NCI-H146 treated with DMSO at 0.1 percent for 48 hours (cell line): ENCODE results near the gene ROR2.
"Not testable (repeated sequence)": the region's sequence is repeated elsewhere in the genome, so short reads cannot be mapped to it uniquely, and the experiment has no call there.

Source experiments
- DNase-seq: peaks from one replicate; lab custom pipeline; 2025; ENCODE audit not compliant: unreplicated experiment; lab: John Stamatoyannopoulos, UW

ROR2 gene

DNA sequence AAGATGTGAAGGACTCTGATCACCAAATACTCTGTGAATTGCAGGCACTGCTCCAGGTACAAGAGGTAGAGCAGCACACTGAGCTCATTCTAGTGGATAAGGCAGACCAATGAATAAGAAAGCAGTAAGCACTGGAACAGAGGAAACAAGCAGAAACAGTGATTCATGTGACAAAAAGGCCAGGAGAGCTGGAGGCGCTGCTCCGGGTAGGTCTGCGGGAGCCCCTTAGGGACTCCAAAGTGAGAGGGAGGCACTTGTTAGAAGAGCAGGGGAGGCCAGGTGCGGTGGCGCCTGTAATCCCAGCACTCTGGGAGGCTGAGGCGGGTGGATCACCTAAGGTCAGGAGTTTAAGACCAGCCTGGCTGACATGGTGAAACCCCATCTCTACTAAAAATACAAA lies 294.8 kb downstream of the ROR2 start:
- no peak for DNase-seq

DNA sequence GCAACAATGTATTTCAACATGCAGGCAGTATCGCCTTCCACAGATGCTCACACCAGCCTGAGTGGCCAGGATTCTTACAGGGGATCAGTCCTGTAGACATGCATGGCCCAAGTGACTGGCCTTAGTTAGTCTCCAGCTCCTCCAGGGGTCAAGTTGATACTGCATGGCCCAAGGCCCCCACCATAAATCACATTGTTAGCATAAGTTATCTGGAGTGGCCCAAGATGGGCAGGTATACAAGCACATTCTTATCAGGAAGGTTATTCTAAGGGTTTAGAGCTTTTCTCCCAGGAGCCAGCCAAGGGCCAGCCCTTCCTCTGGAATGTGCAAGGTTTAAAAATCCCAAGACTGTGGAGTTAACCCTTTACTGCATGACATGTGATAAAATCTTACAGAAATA lies 295.5 kb downstream of the ROR2 start:
- DNase-seq: no peak

DNA sequence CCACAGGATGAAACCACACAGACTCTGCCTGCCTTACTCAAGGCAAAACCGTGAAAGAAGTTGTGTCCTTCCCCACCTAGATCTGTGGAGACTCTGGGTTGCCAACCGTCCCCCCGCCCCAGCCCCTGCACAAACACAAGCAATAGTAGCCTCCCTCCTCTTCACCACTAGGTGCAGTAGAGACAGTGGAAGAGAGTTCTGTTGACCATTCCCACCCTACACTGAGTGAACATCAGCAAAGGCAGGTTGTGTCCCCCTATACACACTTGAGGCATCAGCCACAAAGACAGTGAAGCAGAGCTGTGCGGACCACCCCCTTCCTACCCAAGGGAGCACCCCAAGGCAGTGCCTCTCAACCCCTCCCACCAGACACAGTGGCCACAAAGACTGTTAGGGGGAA lies 302.7 kb downstream of the ROR2 start:
- no peak for DNase-seq

DNA sequence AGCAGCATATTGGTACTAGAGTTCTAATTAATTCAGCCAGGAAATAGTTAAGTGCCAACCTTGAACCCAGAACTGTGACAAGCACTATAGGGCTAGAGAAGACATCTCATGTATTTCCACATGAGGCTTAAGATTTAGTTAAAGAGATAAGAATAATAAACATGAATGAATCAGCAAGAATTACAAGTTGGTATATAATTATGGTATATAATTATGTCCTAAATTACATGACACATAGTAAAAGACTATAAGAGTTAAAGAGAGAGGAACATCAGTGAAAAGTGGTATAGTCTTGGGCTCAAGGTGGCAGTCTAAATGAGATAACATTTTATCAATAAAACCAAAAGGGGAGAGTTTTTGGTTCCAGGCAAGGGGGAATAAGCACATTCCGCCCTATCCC lies 303.3 kb downstream of the ROR2 start:
- no peak for DNase-seq

DNA sequence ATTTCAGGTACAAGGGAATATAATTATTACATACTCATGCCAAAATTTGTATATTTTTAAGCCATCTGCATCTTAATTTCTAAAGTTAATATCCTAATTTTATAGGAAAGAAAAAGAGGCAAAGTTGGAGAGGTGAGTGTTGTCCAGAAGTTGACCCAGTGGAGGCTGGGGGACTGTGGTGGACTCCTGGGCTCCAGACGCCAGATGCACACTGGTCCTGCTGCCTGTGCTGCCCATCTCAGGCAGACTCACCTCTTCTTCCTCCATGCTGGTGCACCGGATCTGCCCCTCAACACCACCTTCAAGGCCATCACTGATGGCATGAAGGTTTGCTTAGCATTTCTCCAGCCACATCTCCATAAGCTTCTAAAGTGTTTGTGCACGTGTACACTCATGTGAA lies 305.6 kb downstream of the ROR2 start:
- DNase-seq: no peak

DNA sequence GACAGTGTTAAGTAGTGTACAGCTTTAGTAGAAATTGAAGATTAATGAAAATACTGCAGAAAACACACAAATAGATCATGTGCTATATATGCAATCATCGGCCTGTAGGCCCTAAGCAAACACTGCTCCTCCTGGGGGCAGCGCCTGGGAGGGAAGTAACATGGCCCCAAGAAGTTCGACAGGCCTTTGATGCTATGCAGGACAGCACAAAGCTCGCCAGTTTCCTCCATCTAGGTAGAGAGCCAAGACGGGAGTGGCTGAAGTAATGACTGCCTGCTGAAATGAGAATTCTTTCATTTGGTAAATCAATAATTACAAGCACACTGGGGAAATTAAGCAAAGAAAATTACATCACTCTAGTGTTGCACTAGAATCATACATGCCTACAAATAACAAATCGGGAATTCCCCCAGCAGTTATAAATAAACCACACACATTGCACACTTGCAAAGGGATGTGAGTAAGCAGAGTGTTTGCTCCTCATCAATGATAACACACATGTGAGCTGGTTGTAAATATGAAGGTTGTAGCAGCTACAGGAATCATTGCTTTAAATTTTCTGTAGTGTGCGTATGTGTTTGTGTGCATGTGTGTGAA lies 306.4 kb downstream of the ROR2 start:
- no peak for DNase-seq

DNA sequence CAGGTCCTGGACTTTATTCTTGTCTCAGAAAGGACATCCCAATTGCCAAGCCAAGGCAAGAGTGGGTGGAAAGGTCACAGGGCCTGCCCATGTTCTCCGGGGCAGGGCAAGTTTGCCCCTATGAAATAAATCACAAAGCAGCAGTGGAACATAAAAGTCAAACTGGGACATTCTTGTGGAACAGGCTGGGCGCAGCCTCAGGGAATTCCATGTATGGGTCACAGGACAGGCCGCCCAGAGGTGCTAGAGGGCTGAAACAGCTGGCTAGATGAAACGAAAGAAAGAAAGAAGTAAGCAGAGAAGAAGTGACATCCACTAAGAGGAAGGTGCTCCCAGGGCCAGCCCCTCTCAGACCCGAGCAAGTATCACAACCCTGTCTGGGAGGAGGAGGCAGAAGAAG lies 307.3 kb downstream of the ROR2 start:
- no peak for DNase-seq

DNA sequence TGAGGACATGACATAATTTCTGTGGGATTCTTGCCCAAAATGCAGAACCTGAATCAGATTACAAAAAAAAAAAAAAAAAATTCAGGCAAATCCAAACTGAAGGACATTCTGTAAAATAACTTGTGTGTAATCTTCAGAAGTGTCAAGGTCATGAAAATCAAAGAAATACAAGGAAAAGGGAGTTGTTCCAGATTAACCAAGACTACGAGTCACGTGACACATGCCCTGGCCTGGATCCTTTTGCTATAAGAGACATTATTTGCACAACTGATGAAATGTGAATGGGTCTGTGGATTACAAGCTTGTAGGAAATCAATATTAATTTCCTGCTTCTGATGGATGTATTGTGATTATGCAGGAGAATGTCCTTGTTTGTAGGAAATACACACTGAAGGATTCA lies 309.6 kb downstream of the ROR2 start:
- no peak for DNase-seq

DNA sequence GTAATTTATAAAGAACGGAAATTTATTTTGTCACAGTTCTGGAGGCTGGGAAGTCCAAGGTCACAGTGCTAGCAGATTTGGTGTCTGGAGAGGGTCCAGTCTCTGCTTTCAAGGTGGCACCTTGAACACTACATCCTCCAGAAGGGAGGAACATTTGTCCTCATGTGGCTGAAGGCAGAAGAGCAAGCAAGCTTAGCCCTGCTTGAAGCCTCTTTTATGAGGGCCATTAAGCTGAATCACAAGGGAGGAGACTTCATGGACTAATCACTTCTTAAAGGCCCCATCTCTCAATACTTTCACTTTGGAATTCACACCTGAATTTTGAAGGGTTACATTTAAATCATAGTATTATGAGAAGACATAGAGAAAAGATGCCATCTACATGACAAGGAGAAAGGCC lies 311.0 kb downstream of the ROR2 start:
- no peak for DNase-seq

DNA sequence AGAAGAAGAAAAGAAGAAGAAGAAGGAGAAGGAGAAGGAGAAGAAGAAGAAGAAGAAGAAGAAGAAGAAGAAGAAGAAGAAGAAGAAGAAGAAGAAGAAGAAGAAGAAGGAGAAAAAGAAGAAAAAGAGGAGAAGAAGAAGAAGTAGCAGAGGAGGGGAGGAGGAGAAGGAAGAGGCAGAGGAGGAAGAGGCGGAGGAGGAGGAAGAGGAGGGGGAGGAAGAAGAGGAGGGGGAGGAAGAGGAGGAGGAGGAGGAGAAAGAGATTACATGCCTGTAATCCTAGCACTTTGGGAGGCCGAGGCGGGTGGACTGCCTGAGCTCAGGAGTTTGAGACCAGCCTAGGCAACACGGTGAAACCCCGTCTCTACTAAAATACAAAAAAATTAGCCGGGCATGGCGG lies 315.2 kb downstream of the ROR2 start:
- not testable (repeated sequence) for DNase-seq

DNA sequence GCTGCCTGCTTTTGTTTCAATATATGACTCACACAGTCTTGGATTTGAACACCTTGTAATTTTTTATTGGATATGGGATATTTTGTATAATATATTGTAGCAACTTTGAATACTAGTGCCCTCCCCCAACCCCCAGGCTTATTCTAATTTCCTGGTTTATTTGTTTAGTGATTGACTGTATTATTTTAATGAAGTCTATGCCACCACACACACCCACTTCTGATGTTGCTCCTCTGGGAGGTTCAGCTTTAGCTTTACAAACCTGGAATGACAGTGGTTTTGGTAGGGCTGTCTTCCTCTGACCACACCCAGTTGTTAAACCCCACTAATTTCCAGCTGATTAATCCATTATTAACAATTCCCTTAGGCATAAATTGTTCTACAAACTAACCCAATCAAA lies 320.3 kb downstream of the ROR2 start:
- no peak for DNase-seq

DNA sequence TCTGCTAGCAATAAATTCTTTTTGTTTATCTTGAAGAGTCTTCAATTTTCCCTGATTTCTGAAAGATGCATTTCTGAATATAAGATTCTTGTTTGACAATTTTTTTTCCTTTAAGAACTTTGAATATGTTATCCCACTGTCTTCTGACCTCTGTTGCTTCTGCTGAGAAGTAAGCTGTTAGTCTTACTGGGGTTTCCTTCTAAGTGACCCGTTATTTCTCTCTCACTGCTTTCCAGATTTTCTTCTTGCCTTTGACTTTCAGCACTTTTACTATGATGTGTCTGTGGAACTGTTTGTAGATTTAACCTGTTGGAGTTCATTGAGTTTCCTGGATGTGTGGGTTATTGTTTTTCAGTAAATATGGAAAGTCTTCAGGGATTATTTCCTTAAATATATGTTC lies 321.1 kb downstream of the ROR2 start:
- DNase-seq: no peak

DNA sequence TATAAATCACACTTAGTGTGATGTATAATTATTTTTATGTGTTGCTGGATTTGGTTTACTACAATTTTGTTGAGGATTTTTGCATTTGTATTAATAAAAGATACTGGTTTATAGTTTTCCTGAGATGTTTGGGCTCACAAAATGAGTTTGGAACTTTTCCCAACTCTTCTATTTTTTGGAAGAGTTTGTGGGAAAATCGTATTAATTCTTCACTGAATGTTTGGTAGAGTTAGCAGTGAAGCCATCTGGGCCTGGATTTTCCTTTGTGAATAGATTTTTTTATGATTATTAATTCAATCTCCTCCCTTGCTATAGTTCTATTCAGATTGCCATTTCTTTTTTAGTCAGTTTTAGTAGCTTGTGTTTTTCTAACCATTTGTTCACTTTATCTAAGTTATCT lies 324.7 kb downstream of the ROR2 start:
- no peak for DNase-seq

DNA sequence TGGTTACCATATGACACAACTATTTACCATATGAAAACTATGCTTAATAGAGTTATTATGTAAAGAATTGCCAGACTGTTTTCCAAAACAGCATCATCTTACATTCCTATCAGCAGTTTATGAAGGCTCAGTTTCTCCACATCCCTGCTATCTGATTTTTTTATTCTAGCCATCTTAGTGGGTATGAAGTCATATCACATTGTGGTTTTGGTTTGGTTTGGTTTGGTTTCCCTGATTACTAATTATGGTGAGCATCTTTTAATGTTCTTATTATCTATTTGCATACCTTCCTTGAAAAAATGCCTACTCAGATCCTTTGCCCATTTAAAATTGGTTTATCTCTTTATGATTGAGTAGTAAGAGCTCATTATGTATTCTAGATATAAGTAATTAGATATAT lies 327.0 kb downstream of the ROR2 start:
- no peak for DNase-seq

DNA sequence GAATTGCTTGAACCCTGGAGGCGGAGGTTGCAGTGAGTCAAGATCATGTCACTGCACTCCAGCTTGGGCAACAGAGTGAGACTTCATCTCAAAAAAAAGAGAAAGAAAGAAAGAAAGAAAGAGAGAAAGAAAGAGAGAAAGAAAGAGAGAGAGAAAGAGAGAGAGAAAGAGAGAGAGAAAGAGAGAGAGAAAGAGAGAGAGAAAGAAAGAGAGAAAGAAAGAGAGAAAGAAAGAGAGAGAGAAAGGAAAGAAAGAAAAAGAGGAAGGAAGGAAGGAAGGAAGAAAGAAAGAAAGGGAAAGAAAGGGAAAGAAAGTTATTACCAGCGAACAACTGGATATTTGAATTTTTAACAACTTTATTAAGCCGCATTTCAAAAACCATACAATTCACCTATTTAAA lies 327.9 kb downstream of the ROR2 start:
- DNase-seq: not testable (repeated sequence)

DNA sequence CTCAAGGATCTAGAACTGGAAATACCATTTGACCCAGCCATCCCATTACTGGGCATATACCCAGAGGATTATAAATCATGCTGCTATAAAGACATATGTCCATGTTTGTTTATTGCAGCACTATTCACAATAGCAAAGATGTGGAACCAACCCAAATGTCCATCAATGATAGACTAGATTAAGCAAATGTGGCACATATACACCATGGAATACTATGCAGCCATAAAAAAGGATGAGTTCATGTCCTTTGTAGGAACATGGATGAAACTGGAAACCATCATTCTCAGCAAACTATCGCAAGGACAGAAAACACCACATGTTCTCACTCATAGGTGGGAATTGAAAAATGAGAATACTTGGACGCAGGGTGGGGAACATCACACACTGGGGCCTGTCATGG lies 336.0 kb downstream of the ROR2 start:
- DNase-seq: not testable (repeated sequence)

DNA sequence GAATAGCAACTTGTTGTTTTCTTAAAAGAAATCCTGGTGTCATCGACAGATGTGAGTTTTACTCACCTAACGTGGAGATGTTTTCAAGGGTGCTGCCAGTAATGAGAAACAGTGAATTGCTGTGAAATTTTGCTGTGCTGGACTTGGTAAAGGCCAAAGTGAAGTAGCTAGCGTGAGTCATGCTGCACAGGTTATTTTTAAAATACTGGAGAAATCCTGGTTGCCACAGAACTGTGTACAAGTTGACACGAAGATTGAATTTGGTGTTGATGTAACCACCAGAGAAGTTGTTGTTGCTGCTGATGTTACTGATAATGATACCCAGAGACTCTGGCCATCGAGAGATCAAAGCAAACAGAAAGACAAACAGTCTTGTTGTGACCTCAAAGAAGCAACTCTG lies 338.4 kb downstream of the ROR2 start:
- DNase-seq: no peak

DNA sequence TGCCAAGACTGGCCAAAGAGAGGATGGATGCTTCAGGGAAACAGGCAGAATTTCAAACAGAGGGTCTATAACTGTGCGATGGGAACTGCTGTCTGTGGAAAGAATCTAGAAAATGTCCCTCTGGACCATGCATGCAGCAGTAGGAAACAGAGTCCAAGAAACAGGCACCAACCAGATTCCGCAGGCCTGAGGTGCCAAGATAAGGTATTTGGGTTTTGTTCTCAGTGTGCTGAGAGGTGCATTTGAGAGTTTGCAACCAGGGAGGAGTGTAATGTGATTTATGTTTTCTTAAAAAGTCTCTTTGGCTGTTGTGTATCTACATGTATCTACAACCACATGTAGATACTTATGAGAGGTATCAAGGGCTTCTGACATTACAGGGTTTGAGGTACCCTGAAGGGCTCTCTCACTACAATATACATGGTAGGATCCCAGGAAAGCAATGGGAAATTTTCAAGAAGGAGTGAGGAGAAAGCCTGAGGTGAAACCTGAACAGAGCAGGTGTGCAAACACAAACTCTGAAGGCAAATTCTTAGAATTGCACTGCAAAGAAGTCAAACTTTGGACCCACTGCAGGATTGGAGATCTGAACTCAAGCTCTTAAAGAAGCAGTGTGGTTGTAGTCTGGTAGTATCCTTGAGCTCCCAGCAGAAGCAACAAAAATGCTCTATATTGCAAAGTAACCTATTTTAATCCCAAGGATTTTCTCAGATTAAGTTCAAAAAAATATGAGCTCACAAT lies 343.6 kb downstream of the ROR2 start:
- no peak for DNase-seq

DNA sequence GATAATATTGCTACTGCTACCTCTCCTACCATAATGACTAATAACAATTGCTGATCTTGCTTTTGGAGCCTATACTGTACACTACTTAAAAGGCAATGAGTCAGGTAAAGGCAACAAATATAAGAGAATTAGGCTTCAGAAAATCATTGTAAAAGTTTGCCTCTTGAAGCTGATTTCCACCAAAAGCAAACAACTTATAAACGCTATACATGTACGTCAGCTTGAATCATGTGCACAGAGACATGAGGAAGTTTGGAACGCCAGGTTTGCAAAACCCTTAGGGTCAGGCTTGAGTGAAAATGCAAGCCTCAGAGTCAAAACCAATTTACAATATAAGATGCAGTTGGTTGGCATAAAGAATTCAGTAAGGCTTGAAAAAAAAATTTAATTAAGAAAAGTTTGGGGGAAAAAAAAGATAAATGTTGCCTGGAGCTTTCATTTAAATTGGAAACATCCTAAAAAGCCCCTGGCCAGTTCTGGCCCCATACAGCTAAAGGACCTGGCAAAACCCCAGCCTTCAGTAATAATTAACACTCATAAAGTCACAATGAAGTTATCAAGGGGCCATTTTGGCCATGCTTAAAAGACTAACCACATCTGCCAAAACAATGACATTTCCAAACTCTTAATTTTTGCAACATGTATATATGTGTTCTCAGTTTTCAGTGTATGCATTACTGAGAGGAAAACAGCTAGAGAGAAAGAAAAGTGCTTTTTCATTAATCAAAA lies 345.4 kb downstream of the ROR2 start:
- DNase-seq: no peak

DNA sequence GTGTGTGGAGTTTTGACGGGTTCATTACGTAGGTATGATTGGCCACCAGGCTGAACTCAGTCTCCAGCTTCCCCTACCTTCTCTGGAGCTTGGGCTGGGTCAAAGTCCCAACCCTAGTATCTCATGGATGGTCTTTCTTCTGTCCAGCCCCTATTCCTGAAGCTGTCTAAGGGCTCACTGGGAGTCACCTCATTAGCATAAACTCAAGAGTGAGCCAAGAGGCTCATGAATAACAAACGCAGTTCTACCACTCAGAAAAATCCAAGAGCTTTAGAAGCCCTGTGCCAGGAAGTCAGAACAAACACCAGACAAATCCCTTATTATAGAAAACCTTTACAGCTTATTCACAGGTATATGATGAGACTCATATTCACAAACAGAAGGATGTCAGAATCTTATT lies 346.1 kb downstream of the ROR2 start:
- DNase-seq: no peak

DNA sequence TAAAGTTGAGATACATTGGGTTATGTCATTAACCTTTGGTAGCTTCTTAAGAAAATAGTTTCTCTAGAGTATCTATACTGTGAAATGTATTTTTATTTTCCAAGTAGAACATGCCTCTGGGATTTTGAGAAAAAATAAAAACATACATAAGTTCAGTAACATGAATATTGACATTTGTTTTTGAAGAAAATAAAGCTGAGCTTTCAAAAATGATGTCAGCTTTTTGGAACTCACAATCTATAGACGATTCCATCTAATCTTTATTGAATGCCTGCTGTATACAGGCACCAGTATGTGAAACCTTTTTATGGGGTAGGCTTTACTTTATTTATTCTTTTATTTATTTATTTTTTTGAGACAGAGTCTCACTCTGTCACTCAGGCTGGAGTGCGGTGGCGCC lies 350.5 kb downstream of the ROR2 start:
- no peak for DNase-seq

DNA sequence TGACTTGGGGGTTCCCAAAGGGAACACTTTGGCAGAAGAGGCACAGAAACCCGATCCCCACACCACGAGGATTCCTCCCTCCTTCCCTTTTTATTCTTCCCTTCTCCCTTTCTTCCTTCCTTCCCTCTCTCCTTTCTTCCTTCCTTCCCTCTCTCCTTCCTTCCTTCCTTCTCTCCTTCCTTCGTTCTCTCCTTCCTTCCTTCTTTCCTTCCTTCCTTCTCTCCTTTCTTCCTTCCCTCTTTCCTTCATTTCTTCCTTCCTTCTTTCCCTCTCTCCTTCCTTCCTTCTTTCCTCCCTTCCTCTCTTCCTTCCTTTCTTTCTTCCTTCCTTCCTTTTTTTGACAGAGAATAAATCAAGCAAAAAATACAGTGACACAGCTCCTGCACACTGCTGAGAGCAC lies 358.4 kb downstream of the ROR2 start:
- no peak for DNase-seq
